Stimulated activated naive CD8-positive, alpha-beta T cell treated with anti-CD3 and anti-CD28 coated beads, Interleukin-15, amount 100 ng/mL, for 72 hours (primary cell): ENCODE measurements around the gene ADAM23.

Experiments used
- ATAC-seq: fragments of 150-1000 bp; cut with Tn5 transposase; 2 replicates; pipeline ENCODE4 v1.10.0; 2021; ENCODE audit warnings: mild to moderate bottlenecking, moderate library complexity
- DNase-seq, 2 donors: peaks; one replicate each; pipeline ENCODE4 v3.0.0; 2021 to 2022
- H3K27ac Mint-ChIP-seq, 2 donors: one replicate each; pipeline ENCODE4 v1.8.0; 2022; ENCODE audit warnings: mild to moderate bottlenecking in 2 of 2, mixed read lengths in 2 of 2, moderate library complexity in 2 of 2
- H3K27me3 Mint-ChIP-seq: one replicate; pipeline ENCODE4 v1.8.0; 2022; ENCODE audit warnings: mixed read lengths
- H3K4me1 Mint-ChIP-seq: one replicate; pipeline ENCODE4 v1.8.0; 2022; ENCODE audit warnings: mild to moderate bottlenecking, mixed read lengths
- H3K4me3 Mint-ChIP-seq, 2 donors: one replicate each; pipeline ENCODE4 v1.8.0; 2022; ENCODE audit warnings: mild to moderate bottlenecking in 2 of 2, mixed read lengths in 2 of 2, moderate library complexity in 1 of 2
- H3K9me3 Mint-ChIP-seq, 2 donors: one replicate each; pipeline ENCODE4 v1.8.0; 2022; ENCODE audit warnings: mixed read lengths in 2 of 2

The ADAM23 gene

DNA sequence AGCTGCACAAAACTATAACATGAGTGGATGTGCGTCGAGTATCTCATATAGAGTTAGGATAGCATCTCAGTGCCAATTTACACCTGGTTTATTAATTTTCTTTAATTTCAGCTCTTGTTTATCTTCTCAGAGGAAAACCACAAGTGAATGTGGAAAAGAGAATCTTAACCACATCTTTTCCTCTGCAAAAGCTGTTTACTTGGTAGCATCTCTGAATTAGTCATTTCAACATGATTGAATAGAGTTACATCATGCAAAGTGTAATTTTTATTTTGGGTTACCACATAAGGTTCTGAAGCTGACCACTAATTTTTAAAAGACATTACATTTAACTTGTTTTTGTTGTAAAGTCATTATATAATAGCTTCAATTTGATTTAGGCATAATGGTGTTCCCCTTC, 115.2 kb downstream of the ADAM23 start:
- DNase-seq: no peak
- Mint-ChIP-seq H3K9me3 (no peaks in the 10 kb centered on the region), H3K27ac (peak overlapping the region; percentile 93 to 97), H3K4me1 (peaks cover 21% of the 10 kb centered on the region), H3K27me3 (peaks cover 12% of the 10 kb centered on the region), H3K4me3 (peak overlapping the region; percentile 19 to 35)
- peak; percentile 77 for ATAC-seq

DNA sequence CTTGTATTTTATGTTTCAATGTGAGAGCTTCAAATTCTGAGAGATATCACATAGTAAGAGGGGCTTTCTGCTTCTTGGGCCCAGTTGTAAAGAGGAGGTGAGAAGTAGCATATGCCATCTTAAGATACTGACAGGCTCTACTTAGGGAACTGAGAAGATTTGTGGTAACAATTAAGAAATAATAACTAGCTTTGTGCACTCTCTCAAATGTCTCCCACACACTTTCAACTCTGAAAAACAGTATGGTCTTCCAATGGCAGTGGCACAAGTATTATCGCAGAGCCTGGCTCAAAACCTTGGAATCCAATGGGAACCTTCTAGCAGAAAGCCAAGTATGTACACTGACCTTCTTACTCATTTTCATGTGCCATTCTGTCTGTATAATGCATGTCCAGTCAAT, 118.6 kb downstream of the ADAM23 start:
- H3K9me3 Mint-ChIP-seq: no peaks in the 10 kb centered on the region
- peaks cover 21% of the 10 kb centered on the region for H3K4me1 Mint-ChIP-seq
- DNase-seq (no peak), ATAC-seq (no peak)
- H3K4me3 Mint-ChIP-seq: no peak overlapping the region
- H3K27me3 Mint-ChIP-seq: peaks cover 19% of the 10 kb centered on the region
- H3K27ac Mint-ChIP-seq: no peak overlapping the region

DNA sequence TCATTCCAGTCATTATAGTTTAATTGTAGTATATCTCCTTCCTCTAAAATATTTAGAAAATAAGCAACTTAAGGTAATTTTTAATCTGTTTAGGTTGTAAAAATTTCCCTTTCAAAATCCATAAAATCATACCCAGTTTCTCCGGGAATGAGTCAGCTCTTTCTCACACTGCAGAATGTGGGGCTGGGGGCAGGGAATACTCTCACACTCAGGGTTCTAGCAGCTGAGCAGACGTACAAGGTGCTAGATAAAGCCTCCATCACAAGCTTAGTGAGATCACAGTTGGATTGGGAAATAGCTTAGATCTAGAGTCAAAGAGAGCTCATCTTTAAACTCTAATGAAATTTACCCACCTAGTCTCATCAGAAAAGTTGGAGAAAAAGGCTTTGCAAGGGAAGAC, 119.0 kb downstream of the ADAM23 start:
- Mint-ChIP-seq H3K27ac (peak overlapping the region in 1 of 2 donors; percentile 83), H3K4me1 (peaks cover 21% of the 10 kb centered on the region), H3K27me3 (peaks cover 17% of the 10 kb centered on the region), H3K9me3 (no peaks in the 10 kb centered on the region), H3K4me3 (no peak overlapping the region)
- DNase-seq: no peak
- ATAC-seq: no peak

GRCh38 chr2:206563374-206563773, 120.0 kb downstream of the ADAM23 start:
- Mint-ChIP-seq H3K4me1 (peaks cover 17% of the 10 kb centered on the region), H3K27ac (peak overlapping the region in 1 of 2 donors; percentile 85), H3K27me3 (peaks cover 14% of the 10 kb centered on the region), H3K4me3 (no peak overlapping the region), H3K9me3 (no peaks in the 10 kb centered on the region)
- no peak for DNase-seq
- ATAC-seq: no peak

DNA sequence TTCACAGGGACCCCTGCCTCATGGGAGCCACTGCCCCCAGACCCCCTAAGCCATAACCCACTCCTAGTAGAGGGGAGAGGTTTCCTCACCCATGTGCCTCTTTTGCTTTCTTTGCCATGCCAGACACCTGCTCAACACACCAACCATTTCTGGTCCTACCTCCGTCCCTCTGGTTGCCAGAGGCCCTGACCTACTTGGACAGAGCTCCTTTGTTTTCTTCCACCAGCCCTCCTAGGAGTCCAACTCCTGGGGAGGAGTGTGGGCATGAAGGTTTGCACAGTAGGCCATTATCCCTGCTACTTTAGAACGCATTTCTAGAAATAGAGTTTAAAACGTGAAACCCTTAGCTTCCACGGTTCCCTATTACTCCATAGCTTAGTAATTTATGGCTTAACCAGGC, 122.3 kb downstream of the ADAM23 start:
- DNase-seq (no peak), ATAC-seq (no peak)
- no peak overlapping the region for H3K4me3 Mint-ChIP-seq
- no peaks in the 10 kb centered on the region for H3K4me1 Mint-ChIP-seq
- H3K27me3 Mint-ChIP-seq: peaks cover 7% of the 10 kb centered on the region
- H3K9me3 Mint-ChIP-seq: no peaks in the 10 kb centered on the region
- peak overlapping the region in 1 of 2 donors; percentile 19 for H3K27ac Mint-ChIP-seq

DNA sequence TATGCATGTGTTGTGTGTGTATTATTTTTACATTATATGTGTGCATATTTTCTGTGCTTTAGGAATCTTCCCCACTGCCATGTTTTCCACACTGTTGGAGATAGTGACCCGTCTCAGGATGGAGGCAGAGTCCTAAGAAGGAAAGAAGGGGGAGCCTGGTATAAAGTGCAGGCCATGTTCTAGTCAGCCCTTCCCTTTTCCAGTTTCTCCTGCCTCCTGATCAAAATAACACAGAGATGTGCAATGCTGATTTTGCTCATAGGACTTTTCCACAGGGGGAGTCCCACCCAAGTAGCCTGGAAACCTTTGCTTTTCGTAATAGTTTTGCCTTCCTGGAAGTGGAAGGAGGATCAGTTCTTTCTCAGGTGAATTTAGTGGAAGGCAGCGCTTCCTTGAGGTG, 126.1 kb downstream of the ADAM23 start:
- ATAC-seq (no peak), DNase-seq (no peak)
- peak overlapping the region in 1 of 2 donors; percentile 83 for H3K27ac Mint-ChIP-seq
- peaks cover 14% of the 10 kb centered on the region for H3K27me3 Mint-ChIP-seq
- no peaks in the 10 kb centered on the region for H3K9me3 Mint-ChIP-seq
- H3K4me3 Mint-ChIP-seq: no peak overlapping the region
- H3K4me1 Mint-ChIP-seq: peaks cover 5% of the 10 kb centered on the region

DNA sequence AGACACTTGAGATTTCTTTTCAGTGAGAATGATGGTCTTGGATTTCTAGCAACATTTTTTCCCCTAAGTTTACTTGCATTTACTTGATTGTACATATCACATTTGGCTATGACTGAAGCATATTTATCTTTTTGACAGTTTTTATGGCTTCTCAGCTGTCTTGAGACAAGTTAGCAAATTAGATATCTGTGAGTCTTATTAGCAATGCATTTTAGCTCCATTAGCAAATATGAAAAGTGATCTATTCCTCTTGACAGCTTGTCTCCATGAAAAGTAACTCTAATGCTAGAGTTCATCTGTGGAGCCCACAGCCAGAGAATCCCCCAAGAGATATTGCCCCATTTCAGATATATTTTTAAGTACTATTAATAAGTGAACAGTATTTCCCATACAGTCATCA, 126.9 kb downstream of the ADAM23 start:
- H3K4me3 Mint-ChIP-seq: no peak overlapping the region
- peaks cover 5% of the 10 kb centered on the region for H3K4me1 Mint-ChIP-seq

GRCh38 chr2:206572725-206573124, 129.4 kb downstream of the ADAM23 start:
- Mint-ChIP-seq H3K9me3 (no peaks in the 10 kb centered on the region), H3K4me3 (no peak overlapping the region)
- ATAC-seq: peak; percentile 60

More for the DNA sequence above, 126.9 kb downstream of the ADAM23 start:
- ATAC-seq (no peak), DNase-seq (no peak)
- no peaks in the 10 kb centered on the region for H3K9me3 Mint-ChIP-seq
- H3K27me3 Mint-ChIP-seq: peaks cover 14% of the 10 kb centered on the region
- no peak overlapping the region for H3K27ac Mint-ChIP-seq

GRCh38 chr2:206573793-206574192, 130.5 kb downstream of the ADAM23 start:
- no peak overlapping the region for H3K4me3 Mint-ChIP-seq

More at GRCh38 chr2:206572725-206573124, 129.4 kb downstream of the ADAM23 start:
- DNase-seq: no peak
- Mint-ChIP-seq H3K27ac (no peak overlapping the region), H3K4me1 (peaks cover 5% of the 10 kb centered on the region), H3K27me3 (peaks cover 7% of the 10 kb centered on the region)

GRCh38 chr2:206584323-206585116, 141.2 kb downstream of the ADAM23 start:
- Mint-ChIP-seq H3K9me3 (no peaks in the 10 kb centered on the region), H3K4me3 (no peak overlapping the region), H3K27ac (peak overlapping the region in 1 of 2 donors; percentile 44), H3K27me3 (peaks cover 31% of the 10 kb centered on the region), H3K4me1 (no peaks in the 10 kb centered on the region)
- DNase-seq (no peak), ATAC-seq (no peak)

More at GRCh38 chr2:206573793-206574192, 130.5 kb downstream of the ADAM23 start:
- peaks cover 0 to 5% of the 10 kb centered on the region in 2 donors for H3K9me3 Mint-ChIP-seq
- no peak overlapping the region for H3K27ac Mint-ChIP-seq
- ATAC-seq: no peak
- DNase-seq: no peak
- H3K4me1 Mint-ChIP-seq: peaks cover 5% of the 10 kb centered on the region
- H3K27me3 Mint-ChIP-seq: peaks cover 7% of the 10 kb centered on the region

- no peak for ATAC-seq
- no peaks in the 10 kb centered on the region for H3K4me1 Mint-ChIP-seq
- H3K9me3 Mint-ChIP-seq: no peaks in the 10 kb centered on the region
- DNase-seq: no peak
- no peak overlapping the region for H3K27ac Mint-ChIP-seq
- peaks cover 31% of the 10 kb centered on the region for H3K27me3 Mint-ChIP-seq
- no peak overlapping the region for H3K4me3 Mint-ChIP-seq
These were observed 142.0 kb downstream of the ADAM23 start for GRCh38 chr2:206585335-206585734.

DNA sequence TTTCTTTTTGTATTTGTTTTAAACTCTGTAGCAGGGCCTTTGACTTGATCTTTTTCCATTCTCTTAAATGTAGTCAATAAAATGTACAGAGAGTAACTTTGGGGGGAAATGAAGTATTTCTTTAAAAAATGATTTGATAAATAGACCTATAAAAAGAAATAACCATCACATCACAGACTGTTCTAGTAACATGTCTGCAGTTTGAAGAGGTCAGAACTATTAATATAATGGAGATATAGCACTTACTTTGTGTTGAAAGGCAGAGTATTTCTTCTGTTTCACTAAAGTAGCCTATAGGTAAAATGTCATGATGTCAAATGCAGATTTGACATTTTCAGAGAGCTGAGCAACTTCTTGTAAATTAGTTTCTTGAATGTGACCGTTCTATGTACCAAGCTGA, 143.3 kb downstream of the ADAM23 start:
- Mint-ChIP-seq H3K4me1 (no peaks in the 10 kb centered on the region), H3K9me3 (no peaks in the 10 kb centered on the region), H3K27ac (no peak overlapping the region), H3K4me3 (no peak overlapping the region), H3K27me3 (peaks cover 31% of the 10 kb centered on the region)
- no peak for ATAC-seq
- DNase-seq: no peak

- no peak for DNase-seq
- Mint-ChIP-seq H3K4me1 (no peaks in the 10 kb centered on the region), H3K9me3 (no peaks in the 10 kb centered on the region), H3K27me3 (no peaks in the 10 kb centered on the region), H3K4me3 (no peak overlapping the region), H3K27ac (no peak overlapping the region)
- no peak for ATAC-seq
These were observed 154.4 kb downstream of the ADAM23 start for GRCh38 chr2:206597717-206598218.

GRCh38 chr2:206603243-206603642, 159.9 kb downstream of the ADAM23 start:
- Mint-ChIP-seq H3K27me3 (peaks cover 6% of the 10 kb centered on the region), H3K27ac (no peak overlapping the region), H3K4me1 (no peaks in the 10 kb centered on the region), H3K4me3 (no peak overlapping the region), H3K9me3 (no peaks in the 10 kb centered on the region)
- DNase-seq: no peak
- ATAC-seq: no peak

- H3K27ac Mint-ChIP-seq: no peak overlapping the region
- no peak overlapping the region for H3K4me3 Mint-ChIP-seq
- no peaks in the 10 kb centered on the region for H3K9me3 Mint-ChIP-seq
- no peak for ATAC-seq
- DNase-seq: no peak
- peaks cover 5% of the 10 kb centered on the region for H3K27me3 Mint-ChIP-seq
- peaks cover 9% of the 10 kb centered on the region for H3K4me1 Mint-ChIP-seq
These were observed 167.1 kb downstream of the ADAM23 start for GRCh38 chr2:206610451-206610850.

DNA sequence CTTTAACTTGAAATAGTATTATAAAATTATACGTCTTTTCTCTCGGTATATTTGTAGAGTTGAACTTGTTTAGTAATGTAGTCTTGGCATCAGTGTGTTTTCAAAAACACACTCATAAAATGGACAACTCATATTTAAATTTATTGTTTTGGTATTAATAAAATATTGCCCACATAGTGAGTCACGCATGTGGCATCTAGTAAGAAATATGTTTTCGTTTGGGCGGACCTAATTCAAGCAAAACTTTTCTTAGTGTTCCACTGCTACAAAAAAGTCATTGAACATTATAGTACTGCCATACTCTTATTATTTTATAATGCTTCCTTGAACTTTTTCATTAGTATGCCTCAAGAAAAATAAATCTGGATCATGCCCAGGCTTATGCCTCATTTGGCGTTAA, 167.9 kb downstream of the ADAM23 start:
- H3K9me3 Mint-ChIP-seq: no peaks in the 10 kb centered on the region
- peaks cover 5% of the 10 kb centered on the region for H3K27me3 Mint-ChIP-seq
- ATAC-seq: no peak
- peaks cover 9% of the 10 kb centered on the region for H3K4me1 Mint-ChIP-seq
- H3K27ac Mint-ChIP-seq: no peak overlapping the region
- no peak for DNase-seq
- H3K4me3 Mint-ChIP-seq: no peak overlapping the region
